HFFc6 (cell line): ENCODE measurements around the gene PCDH9. TPM values are rescaled to one million over a fixed set of nuclear protein-coding genes. Genes with fewer than 3 reads are reported as not detected.

Source experiments
- DNase-seq: peaks from one replicate; pipeline ENCODE4 v3.0.0-alpha.2; 2018
- H3K27ac Mint-ChIP-seq: 2 replicates; pipeline ENCODE4 v1.8.0; 2020; ENCODE audit warnings: mild to moderate bottlenecking, mixed read lengths
- H3K27me3 Mint-ChIP-seq: 2 replicates; pipeline ENCODE4 v1.8.0; 2021; ENCODE audit warnings: mild to moderate bottlenecking, moderate library complexity, mixed read lengths; ENCODE audit not compliant: insufficient read depth
- H3K36me3 Mint-ChIP-seq: 2 replicates; pipeline ENCODE4 v1.8.0; 2021; ENCODE audit warnings: low read depth, mixed read lengths
- H3K4me1 Mint-ChIP-seq: 2 replicates; pipeline ENCODE4 v1.8.0; 2020; ENCODE audit warnings: low read depth, mixed read lengths
- H3K4me3 Mint-ChIP-seq: 2 replicates; pipeline ENCODE4 v1.8.0; 2020; ENCODE audit warnings: mild to moderate bottlenecking, moderate library complexity, mixed read lengths
- H3K9me3 Mint-ChIP-seq: 2 replicates; pipeline ENCODE4 v1.8.0; 2020; ENCODE audit warnings: mild to moderate bottlenecking, mixed read lengths
- CTCF ChIP-seq: fragments of 200-600 bp; sonication (generic); IDR thresholded peaks from 2 replicates; pipeline ENCODE4 v1.5.0; 2021; ENCODE audit warnings: antibody characterized with exemption, mild to moderate bottlenecking
- total RNA-seq, 6 experiments: library from RNA; stranded (reverse); fragmentation: NEBNext Ultra II Directional; extraction: Animal tissue kit (Norgen Biotek cat#: 25700); gene quantifications; 2 replicates in 1 of 6; 3 replicates in 5 of 6; pipeline ENCODE4 v1.2.3, GENCODE V29; 2021

Gene PCDH9
- total RNA-seq, 6 experiments from 2014 or later = 2.0 to 6.7 (median 2.6) TPM

GRCh38 chr13:67184247-67184646, 45.9 kb downstream of the PCDH9 start:
- Mint-ChIP-seq H3K27ac (no peak overlapping the region), H3K9me3 (no peaks in the 10 kb centered on the region), H3K36me3 (no peaks in the 10 kb centered on the region), H3K27me3 (no peaks in the 10 kb centered on the region), H3K4me3 (no peak overlapping the region), H3K4me1 (no peaks in the 10 kb centered on the region)
- DNase-seq = no peak
- no peak for TF ChIP-seq CTCF

GRCh38 chr13:67183151-67183550, 47.0 kb downstream of the PCDH9 start:
- no peak for DNase-seq
- no peaks in the 10 kb centered on the region for H3K36me3 Mint-ChIP-seq
- H3K27ac Mint-ChIP-seq = no peak overlapping the region
- no peak overlapping the region for H3K4me3 Mint-ChIP-seq
- H3K27me3 Mint-ChIP-seq = no peaks in the 10 kb centered on the region
- no peak for TF ChIP-seq CTCF
- H3K9me3 Mint-ChIP-seq = no peaks in the 10 kb centered on the region
- H3K4me1 Mint-ChIP-seq = no peaks in the 10 kb centered on the region

GRCh38 chr13:67175836-67176459, 54.2 kb downstream of the PCDH9 start:
- H3K36me3 Mint-ChIP-seq = no peaks in the 10 kb centered on the region
- H3K4me3 Mint-ChIP-seq = no peak overlapping the region
- TF ChIP-seq CTCF = no peak

GRCh38 chr13:67168384-67168783, 61.8 kb downstream of the PCDH9 start:
- DNase-seq = no peak
- H3K27me3 Mint-ChIP-seq = peaks cover 1% of the 10 kb centered on the region; the same call in 1 of the 2 replicates
- no peaks in the 10 kb centered on the region for H3K4me1 Mint-ChIP-seq
- no peaks in the 10 kb centered on the region for H3K9me3 Mint-ChIP-seq
- TF ChIP-seq CTCF = no peak
- H3K36me3 Mint-ChIP-seq = no peaks in the 10 kb centered on the region
- H3K4me3 Mint-ChIP-seq = no peak overlapping the region
- no peak overlapping the region for H3K27ac Mint-ChIP-seq

More at GRCh38 chr13:67175836-67176459, 54.2 kb downstream of the PCDH9 start:
- H3K27me3 Mint-ChIP-seq = 0 out of 2 replicates have a peak, but pooled peaks cover 1% of the 10 kb centered on the region
- no peak for DNase-seq
- H3K27ac Mint-ChIP-seq = no peak overlapping the region
- H3K4me1 Mint-ChIP-seq = no peaks in the 10 kb centered on the region
- H3K9me3 Mint-ChIP-seq = no peaks in the 10 kb centered on the region

GRCh38 chr13:67167420-67167819, 62.7 kb downstream of the PCDH9 start:
- H3K4me3 Mint-ChIP-seq = no peak overlapping the region

More at GRCh38 chr13:67167420-67167819, 62.7 kb downstream of the PCDH9 start:
- Mint-ChIP-seq H3K27ac (no peak overlapping the region), H3K36me3 (no peaks in the 10 kb centered on the region), H3K9me3 (no peaks in the 10 kb centered on the region), H3K27me3 (no peaks in the 10 kb centered on the region; the same call in 1 of the 2 replicates), H3K4me1 (no peaks in the 10 kb centered on the region)
- TF ChIP-seq CTCF = no peak
- no peak for DNase-seq
